Mesenchymal stem cell (in vitro differentiated cells and primary cell): Measurements from ENCODE around the gene ATP6V0B.

Experiments used
- DNase-seq: peaks from one replicate; pipeline ENCODE4 v3.0.0-alpha.2; 2013
- H2AFZ ChIP-seq: one replicate; pipeline ENCODE4 v1.6.1; 2013; ENCODE audit warnings: low read depth, mild to moderate bottlenecking, control low read depth, inconsistent platforms, low read length, moderate library complexity
- H2AK5ac ChIP-seq: 2 replicates; pipeline ENCODE4 v1.6.1; 2013; ENCODE audit warnings: low read length, moderate library complexity, mild to moderate bottlenecking, inconsistent platforms; ENCODE audit not compliant: severe bottlenecking
- H2BK120ac ChIP-seq: one replicate; pipeline ENCODE4 v1.6.1; 2013; ENCODE audit warnings: low read depth, mild to moderate bottlenecking, inconsistent platforms, low read length, moderate library complexity
- H2BK12ac ChIP-seq, 2 experiments: one replicate each; pipeline ENCODE4 v1.6.1; 2013; ENCODE audit warnings: inconsistent platforms in 2 of 2, low read length in 2 of 2, mild to moderate bottlenecking in 2 of 2, moderate library complexity in 2 of 2, control low read depth in 1 of 2
- H2BK15ac ChIP-seq: one replicate; pipeline ENCODE4 v1.6.1; 2013; ENCODE audit warnings: mild to moderate bottlenecking, low read depth, inconsistent platforms; ENCODE audit not compliant: poor library complexity, severe bottlenecking
- H2BK5ac ChIP-seq: 2 replicates; pipeline ENCODE4 v1.6.1; 2013; ENCODE audit warnings: low read depth, mild to moderate bottlenecking, low read length, control low read depth, inconsistent platforms; ENCODE audit not compliant: poor library complexity, severe bottlenecking
- H3K14ac ChIP-seq, 2 experiments: one replicate each; pipeline ENCODE4 v1.6.1; 2013; ENCODE audit warnings: inconsistent platforms in 2 of 2, low read length in 2 of 2, control low read depth in 1 of 2, mild to moderate bottlenecking in 1 of 2, moderate library complexity in 1 of 2
- H3K18ac ChIP-seq, 2 experiments: one replicate each; pipeline ENCODE4 v1.6.1; 2013; ENCODE audit warnings: inconsistent platforms in 2 of 2, low read length in 2 of 2, control low read depth in 1 of 2, low read depth in 1 of 2, mild to moderate bottlenecking in 1 of 2
- H3K23ac ChIP-seq, 2 experiments: one replicate each; pipeline ENCODE4 v1.6.1; 2013; ENCODE audit warnings: inconsistent platforms in 2 of 2, low read length in 2 of 2, mild to moderate bottlenecking in 2 of 2, moderate library complexity in 2 of 2, control low read depth in 1 of 2
- H3K27ac ChIP-seq: 2 replicates; pipeline ENCODE4 v1.5.1; 2013; ENCODE audit warnings: mild to moderate bottlenecking, moderate library complexity, low read length, control low read depth, inconsistent platforms; ENCODE audit not compliant: poor library complexity, severe bottlenecking
- H3K27me3 ChIP-seq, 2 experiments: 2 replicates each; pipeline versions ENCODE4 v1.6.1 to v1.7.0; 2013; ENCODE audit warnings: low read length in 2 of 2, mild to moderate bottlenecking in 2 of 2, moderate library complexity in 2 of 2, control low read depth in 1 of 2, inconsistent platforms in 1 of 2; ENCODE audit not compliant: control insufficient read depth in 1 of 2, insufficient read depth in 1 of 2
- H3K36me3 ChIP-seq, 2 experiments: 2 replicates each; pipeline versions ENCODE4 v1.6.1 to v1.7.0; 2013; ENCODE audit warnings: low read length in 2 of 2, control low read depth in 1 of 2, inconsistent platforms in 1 of 2, low read depth in 1 of 2, mild to moderate bottlenecking in 1 of 2; ENCODE audit not compliant: insufficient read depth in 2 of 2, control insufficient read depth in 1 of 2
- H3K4ac ChIP-seq, 2 experiments: one replicate each; pipeline ENCODE4 v1.6.1; 2013; ENCODE audit warnings: inconsistent platforms in 2 of 2, low read length in 2 of 2, mild to moderate bottlenecking in 2 of 2, moderate library complexity in 2 of 2, control low read depth in 1 of 2, low read depth in 1 of 2
- H3K4me1 ChIP-seq: 2 replicates; pipeline ENCODE4 v1.6.1; 2013; ENCODE audit warnings: low read depth, low read length, control low read depth; ENCODE audit not compliant: control insufficient read depth, insufficient read depth
- H3K4me2 ChIP-seq: 2 replicates; pipeline ENCODE4 v1.6.1; 2013; ENCODE audit warnings: low read length, mild to moderate bottlenecking, inconsistent platforms; ENCODE audit not compliant: poor library complexity, severe bottlenecking
- H3K4me3 ChIP-seq, 2 experiments: 2 replicates each; pipeline versions ENCODE4 v1.5.1 to v1.7.0; 2013; ENCODE audit warnings: low read length in 2 of 2, mild to moderate bottlenecking in 2 of 2, control low read depth in 1 of 2, low read depth in 1 of 2; ENCODE audit not compliant: insufficient read depth in 1 of 2
- H3K79me1 ChIP-seq: replicated peaks from 2 replicates; pipeline ENCODE4 v1.6.1; 2013; ENCODE audit warnings: mild to moderate bottlenecking, control low read depth, low read length, inconsistent platforms; ENCODE audit not compliant: poor library complexity, severe bottlenecking
- H3K9ac ChIP-seq: 2 replicates; pipeline ENCODE4 v1.7.0; 2013; ENCODE audit warnings: mild to moderate bottlenecking, low read length, moderate library complexity
- H3K9me3 ChIP-seq: 2 replicates; pipeline ENCODE4 v1.7.0; 2013; ENCODE audit warnings: mild to moderate bottlenecking, low read length; ENCODE audit not compliant: control insufficient read depth
- H4K8ac ChIP-seq: one replicate; pipeline ENCODE4 v1.6.1; 2013; ENCODE audit warnings: inconsistent platforms, mild to moderate bottlenecking, low read length, moderate library complexity
- H4K91ac ChIP-seq: one replicate; pipeline ENCODE4 v1.6.1; 2013; ENCODE audit warnings: mild to moderate bottlenecking, low read length, inconsistent platforms
- WGBS: methylation state at CpG from one replicate; pipeline ENCODE4 v1.1.7; 2013; ENCODE audit warnings: mixed read lengths; 5-methylcytosine and 5-hydroxymethylcytosine counted together

The ATP6V0B gene

GRCh38 chr1:43994071-43994470 lies 19.3 kb downstream of the ATP6V0B start:
- WGBS = 100% methylated on average over 1 of the region's 7 CpGs
- no peak overlapping the region for H3K27ac ChIP-seq
- H3K79me1 ChIP-seq = no peaks in the 10 kb centered on the region
- H2BK15ac ChIP-seq = no peak overlapping the region
- H2AFZ ChIP-seq = no peak overlapping the region
- H3K9ac ChIP-seq = no peak overlapping the region
- H3K14ac ChIP-seq = no peak overlapping the region
- H3K18ac ChIP-seq = no peak overlapping the region
- no peak overlapping the region for H3K4me2 ChIP-seq
- no peak overlapping the region for H4K8ac ChIP-seq
- peaks cover 20% of the 10 kb centered on the region for H3K4me1 ChIP-seq
- no peak for DNase-seq
- H2BK5ac ChIP-seq = no peak overlapping the region
- H3K4ac ChIP-seq = no peak overlapping the region
- peaks cover 0 to 13% of the 10 kb centered on the region in 2 experiments for H3K36me3 ChIP-seq
- H2BK120ac ChIP-seq = no peak overlapping the region
- no peaks in the 10 kb centered on the region for H3K27me3 ChIP-seq
- no peak overlapping the region for H4K91ac ChIP-seq
- no peak overlapping the region for H3K23ac ChIP-seq
- no peaks in the 10 kb centered on the region for H3K9me3 ChIP-seq
- H3K4me3 ChIP-seq = no peak overlapping the region
- H2AK5ac ChIP-seq = no peak overlapping the region
- H2BK12ac ChIP-seq = no peak overlapping the region

GRCh38 chr1:43994794-43995790 lies 20.3 kb downstream of the ATP6V0B start:
- Histone ChIP-seq H3K4me1 (peaks cover 20% of the 10 kb centered on the region), H3K23ac (no peak overlapping the region), H3K4me2 (no peak overlapping the region), H3K9me3 (no peaks in the 10 kb centered on the region), H2BK15ac (no peak overlapping the region), H4K8ac (peak overlapping the region; percentile 69), H3K36me3 (peaks cover 0 to 22% of the 10 kb centered on the region in 2 experiments), H3K4me3 (no peak overlapping the region), H3K27ac (no peak overlapping the region), H2BK5ac (no peak overlapping the region), H3K18ac (no peak overlapping the region), H3K4ac (no peak overlapping the region), H3K79me1 (no peaks in the 10 kb centered on the region), H2AFZ (no peak overlapping the region), H4K91ac (peak overlapping the region; percentile 25), H2AK5ac (no peak overlapping the region), H3K14ac (no peak overlapping the region), H3K27me3 (no peaks in the 10 kb centered on the region), H3K9ac (no peak overlapping the region), H2BK12ac (no peak overlapping the region), H2BK120ac (no peak overlapping the region)
- WGBS = 72% methylated on average over 15 of the region's 15 CpGs
- DNase-seq = peak; percentile 12

GRCh38 chr1:43995984-43996732 lies 21.4 kb downstream of the ATP6V0B start:
- H2AFZ ChIP-seq = no peak overlapping the region
- H2AK5ac ChIP-seq = no peak overlapping the region
- no peak overlapping the region for H2BK120ac ChIP-seq
- no peak overlapping the region for H3K9ac ChIP-seq
- no peak overlapping the region for H3K4ac ChIP-seq
- H2BK12ac ChIP-seq = peak overlapping the region in 1 of 2 experiments; percentile 2
- H3K4me1 ChIP-seq = peaks cover 11% of the 10 kb centered on the region
- H3K9me3 ChIP-seq = no peaks in the 10 kb centered on the region
- H3K27ac ChIP-seq = no peak overlapping the region
- WGBS = 81% methylated on average over 21 of the region's 21 CpGs
- H3K4me3 ChIP-seq = no peak overlapping the region
- H3K79me1 ChIP-seq = no peaks in the 10 kb centered on the region
- no peak overlapping the region for H4K8ac ChIP-seq
- no peak overlapping the region for H2BK5ac ChIP-seq
- no peak overlapping the region for H2BK15ac ChIP-seq
- no peak overlapping the region for H3K18ac ChIP-seq
- H3K14ac ChIP-seq = no peak overlapping the region
- peaks cover 0 to 32% of the 10 kb centered on the region in 2 experiments for H3K36me3 ChIP-seq
- no peaks in the 10 kb centered on the region for H3K27me3 ChIP-seq
- H3K23ac ChIP-seq = no peak overlapping the region
- no peak overlapping the region for H3K4me2 ChIP-seq
- no peak for DNase-seq
- H4K91ac ChIP-seq = no peak overlapping the region

- no peak overlapping the region for H2BK12ac ChIP-seq
- no peak overlapping the region for H4K91ac ChIP-seq
Observed at GRCh38 chr1:43996733-43997115, 22.0 kb downstream of the ATP6V0B start.

More at GRCh38 chr1:43996733-43997115, 22.0 kb downstream of the ATP6V0B start:
- no peak overlapping the region for H3K9ac ChIP-seq
- no peak overlapping the region for H3K4ac ChIP-seq
- no peak overlapping the region for H3K27ac ChIP-seq
- no peaks in the 10 kb centered on the region for H3K79me1 ChIP-seq
- no peak overlapping the region for H3K14ac ChIP-seq
- H2BK120ac ChIP-seq = no peak overlapping the region
- H3K27me3 ChIP-seq = no peaks in the 10 kb centered on the region
- peaks cover 10% of the 10 kb centered on the region for H3K4me1 ChIP-seq
- H2BK15ac ChIP-seq = no peak overlapping the region
- H2AFZ ChIP-seq = no peak overlapping the region
- H3K4me3 ChIP-seq = no peak overlapping the region
- no peak overlapping the region for H2AK5ac ChIP-seq
- no peak for DNase-seq
- H3K23ac ChIP-seq = no peak overlapping the region
- H2BK5ac ChIP-seq = no peak overlapping the region
- no peak overlapping the region for H3K18ac ChIP-seq
- peaks cover 0 to 36% of the 10 kb centered on the region in 2 experiments for H3K36me3 ChIP-seq
- 44% methylated on average over 3 of the region's 6 CpGs for WGBS
- no peak overlapping the region for H4K8ac ChIP-seq
- H3K4me2 ChIP-seq = no peak overlapping the region
- no peaks in the 10 kb centered on the region for H3K9me3 ChIP-seq
